Measurements from ENCODE around the gene HOXA13. TPM values are rescaled to one million over a fixed set of nuclear protein-coding genes. Genes with fewer than 3 reads are reported as not detected.

The HOXA13 gene
- polyA plus RNA-seq, 1 donor: not detected

GRCh38 chr7:27243340-27244163 is 43.7 kb upstream of the HOXA13 start:
- peaks cover 27% of the 10 kb centered on the region for H3K4me1 ChIP-seq (ENCODE audit: control insufficient read depth, insufficient read depth, low read length)

DNA sequence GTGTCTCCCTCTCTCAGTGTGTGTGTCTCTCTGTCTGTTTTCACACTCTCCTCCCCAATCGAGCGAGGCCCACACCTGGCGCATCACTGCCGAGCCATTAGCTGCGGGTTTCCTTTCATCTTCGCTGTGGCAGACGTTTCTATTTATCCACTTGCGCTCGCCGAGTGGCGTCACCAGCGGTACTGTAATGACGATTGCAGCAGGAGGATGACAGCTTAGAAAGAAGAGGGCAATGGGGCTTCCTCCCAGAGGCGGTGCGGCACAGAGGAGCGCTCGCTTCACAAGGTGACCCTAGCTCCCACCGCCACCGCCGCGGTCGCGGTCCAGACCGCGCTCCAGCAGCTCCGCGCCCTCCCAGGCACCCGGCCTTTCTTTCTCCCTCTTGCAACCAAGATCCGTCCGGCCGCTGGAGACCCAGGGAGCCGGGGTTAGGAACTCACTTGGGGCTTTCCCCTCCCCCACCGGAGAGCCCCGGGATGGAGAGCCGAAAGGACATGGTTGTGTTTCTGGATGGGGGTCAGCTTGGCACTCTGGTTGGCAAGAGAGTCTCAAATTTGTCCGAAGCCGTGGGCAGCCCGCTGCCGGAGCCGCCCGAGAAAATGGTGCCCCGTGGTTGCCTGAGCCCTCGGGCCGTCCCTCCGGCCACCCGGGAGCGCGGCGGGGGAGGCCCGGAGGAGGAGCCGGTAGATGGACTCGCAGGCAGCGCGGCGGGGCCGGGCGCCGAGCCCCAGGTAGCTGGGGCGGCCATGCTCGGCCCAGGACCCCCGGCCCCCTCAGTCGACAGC is 42.9 kb upstream of the HOXA13 start, which contains the start of gene EVX1:
EVX1 (plus strand) TSS at position 248 of the 785 bp plus-strand sequence; CDS start at position 477, 229 bp downstream.
- peak in 1 of 2 donors; percentile 32 for DNase-seq
- peaks cover 98% of the 10 kb centered on the region for H3K27me3 ChIP-seq (ENCODE audit: control insufficient read depth, insufficient read depth, low read length)
- no peaks in the 10 kb centered on the region for H3K36me3 ChIP-seq (ENCODE audit: control insufficient read depth, insufficient read depth, low read length)
- H3K27ac ChIP-seq (ENCODE audit: low read length): no peak within 1 kb of the TSS
- WGBS (ENCODE audit: insufficient coverage, low lambda C conversion rate): no CpG with 5 or more reads among the region's 62 CpGs
- H3K4me1 ChIP-seq (ENCODE audit: control insufficient read depth, insufficient read depth, low read length): peaks cover 27% of the 10 kb centered on the region
- H3K4me3 ChIP-seq (ENCODE audit: low read length): no peak within 1 kb of the TSS
- H3K9me3 ChIP-seq (ENCODE audit: control insufficient read depth, low read depth, low read length): peaks cover 20% of the 10 kb centered on the region

More at GRCh38 chr7:27243340-27244163, 43.7 kb upstream of the HOXA13 start:
- Histone ChIP-seq H3K4me3 (ENCODE audit: low read length) (no peak overlapping the region), H3K27me3 (ENCODE audit: control insufficient read depth, insufficient read depth, low read length) (peaks cover 98% of the 10 kb centered on the region), H3K36me3 (ENCODE audit: control insufficient read depth, insufficient read depth, low read length) (no peaks in the 10 kb centered on the region), H3K27ac (ENCODE audit: low read length) (no peak overlapping the region), H3K9me3 (ENCODE audit: control insufficient read depth, low read depth, low read length) (peaks cover 20% of the 10 kb centered on the region)
- no CpG with 5 or more reads among the region's 43 CpGs for WGBS (ENCODE audit: insufficient coverage, low lambda C conversion rate)
- DNase-seq: no peak

- H3K4me3 ChIP-seq (ENCODE audit: low read length): no peak overlapping the region
- WGBS (ENCODE audit: insufficient coverage, low lambda C conversion rate): 0% methylated on average over 2 of the region's 14 CpGs
- no peak for DNase-seq
- peaks cover 98% of the 10 kb centered on the region for H3K27me3 ChIP-seq (ENCODE audit: control insufficient read depth, insufficient read depth, low read length)
- H3K9me3 ChIP-seq (ENCODE audit: control insufficient read depth, low read depth, low read length): peaks cover 20% of the 10 kb centered on the region
- H3K27ac ChIP-seq (ENCODE audit: low read length): no peak overlapping the region
- H3K36me3 ChIP-seq (ENCODE audit: control insufficient read depth, insufficient read depth, low read length): no peaks in the 10 kb centered on the region
- peaks cover 27% of the 10 kb centered on the region for H3K4me1 ChIP-seq (ENCODE audit: control insufficient read depth, insufficient read depth, low read length)
Measured at GRCh38 chr7:27242154-27242553, 42.3 kb upstream of the HOXA13 start.

GRCh38 chr7:27241189-27242056 is 41.5 kb upstream of the HOXA13 start:
- Histone ChIP-seq H3K27ac (ENCODE audit: low read length) (no peak overlapping the region), H3K36me3 (ENCODE audit: control insufficient read depth, insufficient read depth, low read length) (no peaks in the 10 kb centered on the region), H3K27me3 (ENCODE audit: control insufficient read depth, insufficient read depth, low read length) (peaks cover 98% of the 10 kb centered on the region), H3K4me1 (ENCODE audit: control insufficient read depth, insufficient read depth, low read length) (peaks cover 27% of the 10 kb centered on the region), H3K9me3 (ENCODE audit: control insufficient read depth, low read depth, low read length) (peaks cover 19% of the 10 kb centered on the region), H3K4me3 (ENCODE audit: low read length) (no peak overlapping the region)
- no CpG with 5 or more reads among the region's 17 CpGs for WGBS (ENCODE audit: insufficient coverage, low lambda C conversion rate)
- no peak for DNase-seq

DNA sequence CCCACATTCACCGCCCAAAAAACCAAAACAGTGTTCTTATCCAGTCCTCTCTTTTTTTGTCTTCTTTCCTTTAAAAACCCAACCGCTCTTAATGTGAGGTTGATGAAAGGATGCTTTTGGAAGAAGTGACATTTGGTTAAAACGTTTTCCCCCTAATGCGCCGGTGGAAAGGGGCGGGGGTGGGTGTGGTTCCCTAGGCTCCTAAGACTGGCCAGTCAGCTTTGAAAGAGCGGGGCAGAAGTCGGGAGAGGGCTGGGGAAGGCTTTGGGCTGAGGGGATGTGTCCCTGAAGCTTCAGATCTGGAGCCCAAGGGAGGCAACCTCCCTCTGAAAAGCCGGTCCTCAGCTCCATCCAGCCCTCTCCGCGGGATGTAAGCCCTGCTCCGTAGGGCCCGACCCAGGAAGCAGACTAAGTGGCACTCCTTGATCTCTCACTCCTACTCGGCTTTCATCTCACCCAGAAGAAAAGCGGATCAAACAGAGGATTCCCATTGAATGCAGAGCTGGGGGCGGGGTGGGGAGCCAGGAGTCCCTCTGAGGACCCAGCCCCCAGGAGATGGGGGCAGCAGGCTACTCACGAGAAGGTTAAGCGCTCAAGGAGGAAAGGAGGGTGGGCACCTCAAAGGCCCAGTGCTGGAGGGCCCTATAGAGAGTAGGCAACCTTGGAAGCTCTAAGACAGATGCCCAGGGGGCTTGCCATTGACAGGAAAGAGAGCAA is 40.3 kb upstream of the HOXA13 start:
- Histone ChIP-seq H3K4me3 (ENCODE audit: low read length) (no peak overlapping the region), H3K9me3 (ENCODE audit: control insufficient read depth, low read depth, low read length) (peaks cover 22% of the 10 kb centered on the region), H3K27ac (ENCODE audit: low read length) (no peak overlapping the region), H3K36me3 (ENCODE audit: control insufficient read depth, insufficient read depth, low read length) (no peaks in the 10 kb centered on the region), H3K27me3 (ENCODE audit: control insufficient read depth, insufficient read depth, low read length) (peaks cover 100% of the 10 kb centered on the region), H3K4me1 (ENCODE audit: control insufficient read depth, insufficient read depth, low read length) (peaks cover 27% of the 10 kb centered on the region)
- WGBS (ENCODE audit: insufficient coverage, low lambda C conversion rate): no CpG with 5 or more reads among the region's 18 CpGs
- no peak for DNase-seq

GRCh38 chr7:27239387-27240014 is 39.6 kb upstream of the HOXA13 start:
- Histone ChIP-seq H3K36me3 (ENCODE audit: control insufficient read depth, insufficient read depth, low read length) (no peaks in the 10 kb centered on the region), H3K27me3 (ENCODE audit: control insufficient read depth, insufficient read depth, low read length) (peaks cover 100% of the 10 kb centered on the region), H3K4me1 (ENCODE audit: control insufficient read depth, insufficient read depth, low read length) (peaks cover 22% of the 10 kb centered on the region), H3K9me3 (ENCODE audit: control insufficient read depth, low read depth, low read length) (peaks cover 20% of the 10 kb centered on the region), H3K27ac (ENCODE audit: low read length) (no peak overlapping the region), H3K4me3 (ENCODE audit: low read length) (no peak overlapping the region)
- no CpG with 5 or more reads among the region's 55 CpGs for WGBS (ENCODE audit: insufficient coverage, low lambda C conversion rate)
- DNase-seq: no peak

DNA sequence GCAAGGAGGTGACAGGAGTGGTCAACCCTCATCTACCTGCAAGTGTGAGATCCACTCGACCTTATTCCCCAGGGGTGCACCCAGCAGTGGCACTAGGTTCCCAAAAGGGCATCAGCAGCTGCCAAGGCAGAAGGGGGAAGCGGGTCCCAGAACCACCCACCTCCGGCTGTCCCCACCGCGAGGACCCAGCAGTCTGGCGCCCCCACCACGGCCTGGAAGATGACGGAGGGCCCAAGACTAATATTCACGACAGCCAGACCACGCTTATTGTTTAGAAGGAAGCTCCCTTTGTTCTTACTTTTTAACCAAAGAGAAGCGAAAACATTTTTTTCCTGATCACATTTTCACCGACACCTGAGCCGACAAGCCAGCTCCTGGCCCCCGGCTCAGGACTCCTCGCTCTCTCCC is 39.1 kb upstream of the HOXA13 start:
- Histone ChIP-seq H3K4me3 (ENCODE audit: low read length) (no peak overlapping the region), H3K27ac (ENCODE audit: low read length) (no peak overlapping the region), H3K9me3 (ENCODE audit: control insufficient read depth, low read depth, low read length) (peaks cover 20% of the 10 kb centered on the region), H3K27me3 (ENCODE audit: control insufficient read depth, insufficient read depth, low read length) (peaks cover 100% of the 10 kb centered on the region), H3K36me3 (ENCODE audit: control insufficient read depth, insufficient read depth, low read length) (no peaks in the 10 kb centered on the region), H3K4me1 (ENCODE audit: control insufficient read depth, insufficient read depth, low read length) (peaks cover 22% of the 10 kb centered on the region)
- DNase-seq: no peak
- WGBS (ENCODE audit: insufficient coverage, low lambda C conversion rate): 10% methylated on average over 2 of the region's 15 CpGs

DNA sequence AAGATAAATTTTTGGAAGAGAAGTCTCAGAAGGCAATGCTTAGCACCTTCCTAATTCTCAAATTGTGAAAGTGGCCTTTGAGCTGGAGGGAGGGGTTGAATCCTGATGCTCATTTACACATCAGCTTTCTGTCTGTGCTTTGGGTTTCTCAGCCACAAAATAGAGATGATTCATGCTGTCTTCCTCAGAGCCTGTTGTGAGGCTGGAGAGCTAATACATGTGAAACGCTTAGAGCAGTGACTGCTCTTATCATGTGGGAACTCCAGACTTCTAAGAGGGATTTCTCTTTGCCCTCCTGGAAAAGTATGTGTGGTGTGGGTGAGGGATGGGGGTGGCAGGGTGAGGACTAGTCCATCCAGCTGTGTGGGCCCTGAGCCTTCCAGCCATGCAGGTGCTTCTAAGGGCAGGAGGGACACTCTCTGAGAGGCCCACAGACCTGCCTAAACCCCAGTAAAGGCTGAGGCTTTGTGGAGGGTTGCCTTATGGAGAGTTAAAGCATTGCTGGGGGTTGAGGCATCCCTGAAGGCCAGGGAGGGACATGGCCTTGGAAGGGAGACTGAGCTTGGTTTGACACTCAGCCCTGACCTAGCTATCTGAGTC is 37.9 kb upstream of the HOXA13 start:
- WGBS (ENCODE audit: insufficient coverage, low lambda C conversion rate): no CpG with 5 or more reads among the region's 1 CpG
- Histone ChIP-seq H3K9me3 (ENCODE audit: control insufficient read depth, low read depth, low read length) (peaks cover 18% of the 10 kb centered on the region), H3K36me3 (ENCODE audit: control insufficient read depth, insufficient read depth, low read length) (no peaks in the 10 kb centered on the region), H3K4me3 (ENCODE audit: low read length) (no peak overlapping the region), H3K27ac (ENCODE audit: low read length) (no peak overlapping the region), H3K4me1 (ENCODE audit: control insufficient read depth, insufficient read depth, low read length) (peaks cover 18% of the 10 kb centered on the region), H3K27me3 (ENCODE audit: control insufficient read depth, insufficient read depth, low read length) (peaks cover 96% of the 10 kb centered on the region)
- DNase-seq: no peak
